ENCODE results near the gene ZNF346.

ZNF346 gene

GRCh38 chr5:177066224-177066623, 43.7 kb downstream of the ZNF346 start:
- no peak for DNase-seq (ENCODE audit: low read depth, low spot score)

- DNase-seq (ENCODE audit: low read depth, low spot score) = no peak
These were observed 45.0 kb downstream of the ZNF346 start for GRCh38 chr5:177067503-177067902.

- DNase-seq (ENCODE audit: low read depth, low spot score) = no peak
These were observed 48.2 kb downstream of the ZNF346 start for GRCh38 chr5:177070536-177071191.

- DNase-seq (ENCODE audit: low read depth, low spot score) = peak; percentile 88
These were observed 49.3 kb downstream of the ZNF346 start for GRCh38 chr5:177071666-177072385.

GRCh38 chr5:177077335-177077734, 54.8 kb downstream of the ZNF346 start:
- no peak for DNase-seq (ENCODE audit: low read depth, low spot score)

- DNase-seq (ENCODE audit: low read depth, low spot score) = no peak
These were observed 57.1 kb downstream of the ZNF346 start for GRCh38 chr5:177079606-177080005.

GRCh38 chr5:177080265-177080664, 57.8 kb downstream of the ZNF346 start:
- DNase-seq (ENCODE audit: low read depth, low spot score) = no peak

GRCh38 chr5:177081859-177082258, 59.4 kb downstream of the ZNF346 start:
- no peak for DNase-seq (ENCODE audit: low read depth, low spot score)

- DNase-seq (ENCODE audit: low read depth, low spot score) = no peak
These were observed 60.9 kb downstream of the ZNF346 start for GRCh38 chr5:177083357-177083756.

GRCh38 chr5:177084175-177084574, 61.7 kb downstream of the ZNF346 start:
- DNase-seq (ENCODE audit: low read depth, low spot score) = no peak

GRCh38 chr5:177085985-177086653, 63.6 kb downstream of the ZNF346 start:
- no peak for DNase-seq (ENCODE audit: low read depth, low spot score)

GRCh38 chr5:177086654-177087397, 64.3 kb downstream of the ZNF346 start, which contains the start of gene FGFR4:
FGFR4 (plus strand) TSS chr5:177086915; CDS start chr5:177089603, 2,688 bp downstream.
- peak; percentile 75 for DNase-seq (ENCODE audit: low read depth, low spot score)

GRCh38 chr5:177087398-177088005, 65.0 kb downstream of the ZNF346 start:
- no peak for DNase-seq (ENCODE audit: low read depth, low spot score)

GRCh38 chr5:177089127-177089526, 66.6 kb downstream of the ZNF346 start:
- no peak for DNase-seq (ENCODE audit: low read depth, low spot score)

- no peak for DNase-seq (ENCODE audit: low read depth, low spot score)
These were observed 67.5 kb downstream of the ZNF346 start for GRCh38 chr5:177089825-177090641.

- DNase-seq (ENCODE audit: low read depth, low spot score) = no peak
These were observed 68.3 kb downstream of the ZNF346 start for GRCh38 chr5:177090813-177091212.

- no peak for DNase-seq (ENCODE audit: low read depth, low spot score)
These were observed 68.7 kb downstream of the ZNF346 start for GRCh38 chr5:177091232-177091631.

- DNase-seq (ENCODE audit: low read depth, low spot score) = no peak
These were observed 69.9 kb downstream of the ZNF346 start for GRCh38 chr5:177092178-177093081.

- no peak for DNase-seq (ENCODE audit: low read depth, low spot score)
These were observed 70.7 kb downstream of the ZNF346 start for GRCh38 chr5:177093082-177093712.
